HG03432 (cell line): ENCODE data around the gene XPNPEP1.
A peak's percentile ranks its signal among the peaks of the same experiment; 100 is the strongest.

ENCODE experiments used
- ATAC-seq: cut with Tn5 transposase; IDR thresholded peaks from one replicate; pipeline ENCODE4 v1.9.1; 2021; ENCODE audit warnings: mild to moderate bottlenecking, moderate library complexity; ENCODE audit not compliant: unreplicated experiment

The XPNPEP1 gene

GRCh38 chr10:109871476-109871875, 51.8 kb downstream of the XPNPEP1 start:
- ATAC-seq, result no peak

- ATAC-seq, result no peak
These were observed 56.2 kb downstream of the XPNPEP1 start for GRCh38 chr10:109866995-109867635.

GRCh38 chr10:109866168-109866994, 56.9 kb downstream of the XPNPEP1 start:
- no peak for ATAC-seq

- ATAC-seq, result no peak
These were observed 59.5 kb downstream of the XPNPEP1 start for GRCh38 chr10:109863775-109864174.

- no peak for ATAC-seq
These were observed 60.6 kb downstream of the XPNPEP1 start for GRCh38 chr10:109862738-109863137.

- ATAC-seq, result no peak
These were observed 61.3 kb downstream of the XPNPEP1 start for GRCh38 chr10:109862041-109862440.

DNA sequence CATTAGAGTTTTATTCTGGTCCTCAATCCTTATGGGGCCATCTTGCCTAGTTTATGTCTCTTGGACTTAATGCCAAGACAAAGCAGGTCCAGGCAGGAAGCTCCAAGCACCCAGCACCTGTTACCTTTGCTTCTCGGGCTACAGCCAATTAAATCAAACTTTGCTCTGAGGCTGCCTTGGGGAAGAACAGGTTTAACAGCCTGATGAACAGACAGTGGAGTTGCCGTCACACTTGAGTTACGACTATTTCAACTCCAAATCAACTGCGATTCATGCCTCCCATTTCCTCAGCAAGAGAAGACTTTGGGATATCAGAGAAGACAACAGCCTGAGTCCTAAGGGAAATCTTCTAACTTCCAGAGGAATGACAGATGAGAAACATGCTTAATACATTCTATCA, 62.2 kb downstream of the XPNPEP1 start:
- no peak for ATAC-seq

DNA sequence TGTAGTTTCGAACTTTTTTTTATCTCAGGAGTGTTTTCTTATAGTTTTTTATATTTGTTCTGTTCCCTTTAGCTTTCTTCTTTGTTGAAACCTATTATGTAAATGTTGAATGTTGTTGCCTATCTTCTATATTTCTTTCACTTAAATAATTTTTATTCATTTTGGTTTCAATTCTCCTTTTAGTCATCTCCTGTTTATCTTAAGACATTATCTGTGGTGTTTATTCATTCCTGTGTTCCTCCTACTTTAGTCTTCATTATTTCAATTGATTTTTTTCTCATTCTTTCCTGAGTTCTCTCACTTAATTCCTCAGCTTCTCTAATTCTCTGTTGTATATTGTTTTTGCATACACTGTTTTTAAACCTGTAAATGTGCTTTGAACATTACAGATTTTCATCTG, 64.1 kb downstream of the XPNPEP1 start:
- no peak for ATAC-seq

- ATAC-seq, result no peak
These were observed 67.6 kb downstream of the XPNPEP1 start for GRCh38 chr10:109855746-109856145.

- ATAC-seq, result no peak
These were observed 69.4 kb downstream of the XPNPEP1 start for GRCh38 chr10:109853921-109854320.

- peak; percentile 96 for ATAC-seq
These were observed 70.8 kb downstream of the XPNPEP1 start for GRCh38 chr10:109852475-109853037.

GRCh38 chr10:109851616-109852474, 71.5 kb downstream of the XPNPEP1 start:
- peak; percentile 12 for ATAC-seq

DNA sequence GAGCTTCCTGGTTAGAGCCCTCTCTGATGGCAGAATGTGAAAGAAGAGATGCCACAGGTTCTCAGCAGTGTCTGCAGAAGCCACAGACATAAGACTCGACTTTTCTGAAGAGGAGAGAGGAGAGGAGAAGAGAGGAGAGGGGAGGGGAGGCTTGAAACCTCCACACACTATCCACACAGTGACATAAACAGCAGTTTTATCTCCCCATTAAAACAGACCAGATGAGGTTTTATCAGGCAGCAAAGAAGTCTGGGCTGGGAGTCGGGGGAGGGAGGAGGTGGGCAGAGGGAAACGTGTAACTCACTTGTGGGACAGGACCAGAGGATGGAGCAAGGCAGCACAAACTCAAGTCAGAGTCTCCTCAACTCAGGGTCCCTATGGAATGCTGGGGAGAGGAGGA, 76.5 kb downstream of the XPNPEP1 start:
- no peak for ATAC-seq

- no peak for ATAC-seq
These were observed 78.0 kb downstream of the XPNPEP1 start for GRCh38 chr10:109845308-109845707.

DNA sequence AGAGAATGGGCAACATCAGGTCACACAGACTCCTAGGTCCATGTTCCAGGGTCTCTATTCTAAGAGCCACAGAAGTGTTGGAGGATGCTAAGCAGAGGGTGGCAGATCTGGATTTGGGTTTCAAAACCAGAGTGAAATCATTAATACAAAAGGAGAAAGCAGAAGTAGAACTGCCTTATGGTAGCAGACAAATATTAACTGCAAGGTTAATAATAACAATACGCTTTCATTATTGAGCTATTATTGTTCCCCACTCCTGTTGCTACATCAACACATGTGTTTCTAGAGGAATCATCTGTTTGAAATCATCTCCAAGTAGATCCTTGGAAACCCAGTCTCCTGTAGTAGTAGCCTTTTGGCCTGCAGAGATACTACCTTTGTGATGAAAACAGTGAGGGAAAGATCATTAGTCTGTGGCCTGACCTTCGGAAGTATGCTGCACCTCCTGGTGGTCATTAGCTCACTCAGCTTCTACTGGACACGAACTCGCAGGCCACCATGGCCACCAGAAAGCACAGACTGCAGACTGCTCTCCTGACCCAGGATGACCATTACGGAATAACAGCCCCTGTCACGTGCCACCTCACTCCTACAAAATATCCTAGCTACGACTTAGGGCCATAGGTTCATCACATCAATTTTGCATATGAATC, 84.6 kb downstream of the XPNPEP1 start:
- no peak for ATAC-seq

DNA sequence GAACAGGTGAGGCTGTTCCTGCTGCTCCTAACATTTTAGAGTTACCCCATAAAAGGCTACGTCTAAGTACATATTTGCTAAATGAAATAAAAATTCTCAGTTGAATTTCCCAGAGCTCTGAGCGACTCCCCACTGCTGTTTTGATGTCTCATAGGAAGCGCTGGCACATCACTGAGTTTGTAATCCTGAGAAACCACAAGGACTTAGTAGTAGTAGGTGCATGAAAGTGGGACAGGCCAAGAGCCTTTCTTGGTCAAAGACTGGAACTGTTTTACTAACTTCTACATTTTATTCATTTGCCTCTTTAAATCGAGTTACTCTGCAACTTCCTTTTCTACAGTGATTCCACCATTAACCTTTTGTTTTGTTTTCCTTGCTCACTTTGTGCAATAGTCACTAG, 85.9 kb downstream of the XPNPEP1 start:
- ATAC-seq, result no peak

- ATAC-seq, result no peak
These were observed 88.1 kb downstream of the XPNPEP1 start for GRCh38 chr10:109835257-109835656.

DNA sequence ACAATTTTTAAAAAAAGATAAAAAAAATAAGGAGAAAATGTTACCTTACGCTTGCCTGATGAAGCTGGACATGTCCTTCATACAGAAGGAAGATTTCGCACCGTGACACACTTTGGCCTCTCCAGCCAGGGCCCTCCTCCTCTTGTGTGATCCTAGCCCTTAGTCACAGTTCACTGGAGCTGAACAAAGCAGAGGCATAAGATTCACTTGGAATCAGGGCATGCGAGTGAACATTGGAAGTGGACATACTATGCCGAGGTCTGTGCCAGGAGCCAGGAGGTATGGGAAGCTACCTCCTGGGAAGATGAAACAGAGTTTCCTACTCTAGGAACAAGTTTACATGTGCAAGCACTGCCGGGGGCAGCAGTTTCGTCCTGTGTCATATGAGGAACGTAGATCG, 91.5 kb downstream of the XPNPEP1 start:
- ATAC-seq, result no peak

- ATAC-seq, result no peak
These were observed 99.1 kb downstream of the XPNPEP1 start for GRCh38 chr10:109824206-109824605.

DNA sequence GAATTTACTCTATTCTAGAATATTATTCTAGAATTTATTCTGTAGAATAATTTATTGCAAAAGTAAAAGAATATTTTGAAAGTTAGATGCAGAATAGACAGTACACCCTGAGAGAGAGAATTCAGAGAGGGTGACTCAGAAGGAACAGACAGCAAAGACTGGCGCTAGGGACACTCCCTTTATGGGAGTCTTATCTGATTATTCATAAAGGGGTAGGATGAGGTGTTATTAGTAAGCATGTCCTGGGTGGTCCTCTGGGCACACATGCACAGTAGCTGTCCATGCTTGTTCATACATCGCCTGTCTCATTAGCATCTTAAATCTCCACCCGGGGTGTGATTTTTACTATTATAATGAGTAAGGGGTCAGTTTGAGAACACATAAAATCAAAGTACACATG, 100.1 kb downstream of the XPNPEP1 start:
- no peak for ATAC-seq

DNA sequence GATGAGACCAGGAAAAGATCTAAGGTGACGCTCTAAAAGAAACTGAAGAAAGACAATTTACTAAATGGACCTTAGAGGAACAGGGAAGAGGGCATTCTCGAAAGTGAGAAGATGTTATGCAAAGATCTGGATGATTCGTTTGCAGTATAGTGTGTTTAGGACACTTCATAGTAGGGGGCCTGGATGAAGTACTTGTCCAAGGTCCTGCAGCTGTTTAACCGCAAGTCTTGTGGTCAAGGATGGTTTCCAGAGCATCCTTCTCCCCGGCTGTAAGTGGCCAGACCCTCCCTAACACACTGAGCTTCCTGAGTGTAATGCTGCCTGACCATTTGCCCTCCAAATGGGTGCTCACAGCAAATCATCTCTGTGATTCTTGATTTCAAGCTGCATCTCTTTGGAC, 101.6 kb downstream of the XPNPEP1 start:
- ATAC-seq, result no peak
